Subcutaneous abdominal adipose tissue (tissue), 5 donors: ENCODE results near the gene ARR3.
"Not testable (repeated sequence)": the region's sequence is repeated elsewhere in the genome, so short reads cannot be mapped to it uniquely, and the experiment has no call there.

ENCODE experiments used
- H3K27ac ChIP-seq: one replicate; pipeline ENCODE4 v1.7.0; 2013; ENCODE audit warnings: low read depth, mild to moderate bottlenecking, inconsistent platforms, low read length, moderate library complexity
- H3K27me3 ChIP-seq, 5 donors: one replicate each; pipeline ENCODE4 v1.7.0; 2013; ENCODE audit warnings: low read length in 5 of 5, inconsistent platforms in 1 of 5; ENCODE audit not compliant: control insufficient read depth in 5 of 5, insufficient read depth in 4 of 5
- H3K36me3 ChIP-seq, 5 donors: one replicate each; pipeline ENCODE4 v1.7.0; 2013; ENCODE audit warnings: low read length in 5 of 5; ENCODE audit not compliant: control insufficient read depth in 5 of 5, insufficient read depth in 5 of 5
- H3K4me1 ChIP-seq, 5 donors: one replicate each; pipeline ENCODE4 v1.7.0; 2013; ENCODE audit warnings: low read length in 5 of 5, mild to moderate bottlenecking in 3 of 5, moderate library complexity in 1 of 5; ENCODE audit not compliant: control insufficient read depth in 5 of 5, insufficient read depth in 5 of 5
- H3K4me3 ChIP-seq, 5 donors: one replicate each; pipeline ENCODE4 v1.7.0; 2013; ENCODE audit warnings: low read length in 5 of 5, low read depth in 1 of 5
- H3K9ac ChIP-seq, 5 donors: one replicate each; pipeline ENCODE4 v1.7.0; 2013; ENCODE audit warnings: low read length in 5 of 5, mild to moderate bottlenecking in 4 of 5, moderate library complexity in 3 of 5
- H3K9me3 ChIP-seq, 5 donors: one replicate each; pipeline ENCODE4 v1.7.0; 2013; ENCODE audit warnings: low read length in 5 of 5; ENCODE audit not compliant: control insufficient read depth in 5 of 5
- donor health status: healthy.
- donor health status: healthy.
- donor health status: healthy.
- donor health status: healthy.
- donor health status: healthy.

Gene ARR3

DNA sequence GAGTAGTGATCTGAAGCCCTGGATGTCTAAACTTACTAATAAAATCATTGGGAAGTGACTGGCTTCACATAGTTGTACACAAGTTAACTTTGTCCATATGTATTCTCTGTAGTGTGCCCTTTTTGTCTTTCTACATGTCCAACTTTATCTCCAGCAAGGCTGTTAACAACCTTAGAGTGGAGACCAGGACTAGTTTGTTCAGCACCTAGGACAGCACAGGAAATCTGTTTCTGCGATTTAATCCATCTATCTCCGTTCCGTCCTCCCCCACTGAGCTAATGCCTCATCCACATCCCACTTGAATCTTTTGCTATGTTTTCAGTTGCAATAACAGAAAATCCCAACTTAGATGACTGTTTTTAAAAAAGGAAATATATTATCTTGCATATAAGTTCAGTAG is 3.4 kb upstream of the ARR3 start:
- H3K4me3 ChIP-seq: no peak overlapping the region
- no peaks in the 10 kb centered on the region for H3K36me3 ChIP-seq
- peaks cover 0 to 10% (median 3%) of the 10 kb centered on the region in 5 donors for H3K9me3 ChIP-seq
- no peak overlapping the region for H3K9ac ChIP-seq
- peaks cover 0 to 13% (median 5%) of the 10 kb centered on the region in 5 donors for H3K27me3 ChIP-seq
- H3K4me1 ChIP-seq: no peaks in the 10 kb centered on the region
- no peak overlapping the region for H3K27ac ChIP-seq

DNA sequence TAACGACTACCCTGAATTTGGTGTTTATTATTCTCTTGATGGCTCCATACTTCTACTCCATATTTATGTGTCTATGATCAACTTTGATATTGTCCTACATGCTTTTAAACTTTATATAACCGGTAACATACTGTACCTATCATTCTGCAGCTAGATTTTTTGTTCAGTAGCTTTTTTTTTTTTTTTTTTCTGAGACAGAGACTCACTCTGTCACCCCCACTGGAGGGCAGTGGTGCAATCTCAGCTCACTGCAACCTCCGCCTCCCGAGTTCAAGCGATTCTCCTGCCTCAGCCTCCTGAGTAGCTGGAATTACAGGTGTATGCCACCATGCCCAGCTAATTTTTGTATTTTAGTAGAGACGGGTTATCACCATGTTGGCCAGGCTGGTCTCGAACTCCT is 5.9 kb downstream of the ARR3 start:
- not testable (repeated sequence) for H3K4me3 ChIP-seq, H3K9me3 ChIP-seq
- H3K27me3 ChIP-seq: peaks cover 0 to 19% (median 2%) of the 10 kb centered on the region in 5 donors

DNA sequence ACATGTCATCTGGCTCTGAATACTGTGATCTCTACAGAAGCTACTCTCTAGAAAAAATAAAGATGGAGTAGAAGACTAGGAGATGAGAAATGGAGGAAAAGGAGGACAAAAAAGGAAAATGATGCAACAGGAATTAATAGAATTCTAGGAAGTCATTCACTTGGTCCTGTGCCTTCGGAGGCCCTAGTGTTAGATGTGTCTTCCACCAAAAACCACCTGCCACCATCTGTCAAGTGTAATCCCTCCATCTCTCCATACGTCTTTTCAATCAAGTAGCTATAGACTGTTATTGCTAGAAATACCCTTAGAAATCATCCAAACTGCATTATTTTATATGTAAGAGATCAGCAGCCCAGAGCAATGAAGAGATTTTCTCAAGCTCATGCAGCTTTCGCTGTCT is 10.9 kb downstream of the ARR3 start:
- Histone ChIP-seq H3K27ac (no peak overlapping the region), H3K4me1 (no peaks in the 10 kb centered on the region), H3K4me3 (no peak overlapping the region), H3K9me3 (no peaks in the 10 kb centered on the region), H3K36me3 (peaks cover 0 to 8% (median 0%) of the 10 kb centered on the region in 5 donors), H3K9ac (no peak overlapping the region), H3K27me3 (peaks cover 0 to 19% (median 8%) of the 10 kb centered on the region in 5 donors)

More for the DNA sequence above, 5.9 kb downstream of the ARR3 start:
- H3K9ac ChIP-seq, H3K36me3 ChIP-seq, H3K4me1 ChIP-seq, H3K27ac ChIP-seq: not testable (repeated sequence)

DNA sequence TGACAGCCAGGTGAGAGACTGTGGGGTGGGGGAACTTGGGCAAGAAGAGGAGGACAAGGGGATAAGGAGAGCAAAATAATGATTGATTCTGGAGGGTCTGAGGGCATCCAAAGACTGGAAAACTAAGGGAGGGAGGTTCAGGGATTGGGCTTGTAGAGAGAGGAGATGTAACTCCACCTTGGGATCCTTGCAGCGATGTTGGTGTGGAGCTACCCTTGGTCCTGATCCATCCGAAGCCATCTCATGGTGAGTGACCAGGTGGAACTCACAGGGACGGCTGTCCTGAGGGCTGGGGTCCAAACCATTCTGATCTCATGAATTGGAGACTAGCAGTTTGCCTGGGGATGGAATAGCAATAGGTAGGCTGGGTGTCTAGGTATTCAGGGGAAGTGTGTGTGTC is 12.4 kb downstream of the ARR3 start:
- no peaks in the 10 kb centered on the region for H3K4me1 ChIP-seq
- H3K36me3 ChIP-seq: peaks cover 1 to 16% (median 6%) of the 10 kb centered on the region in 5 donors
- H3K27ac ChIP-seq: no peak overlapping the region
- no peak overlapping the region for H3K9ac ChIP-seq
- H3K4me3 ChIP-seq: no peak overlapping the region
- H3K9me3 ChIP-seq: no peaks in the 10 kb centered on the region
- H3K27me3 ChIP-seq: peaks cover 0 to 22% (median 8%) of the 10 kb centered on the region in 5 donors

GRCh38 chrX:70281951-70282350 is 13.8 kb downstream of the ARR3 start, which contains the start of gene RAB41:
Gene RAB41 (plus strand): TSS chrX:70282172. CDS start chrX:70282218, 46 bp downstream.
- H3K4me1 ChIP-seq: no peaks in the 10 kb centered on the region
- peaks cover 9 to 29% (median 16%) of the 10 kb centered on the region in 5 donors for H3K36me3 ChIP-seq
- peaks cover 0 to 22% (median 8%) of the 10 kb centered on the region in 5 donors for H3K27me3 ChIP-seq
- no peak within 1 kb of the TSS for H3K27ac ChIP-seq
- no peak within 1 kb of the TSS for H3K4me3 ChIP-seq
- no peak within 1 kb of the TSS for H3K9ac ChIP-seq
- no peaks in the 10 kb centered on the region for H3K9me3 ChIP-seq

DNA sequence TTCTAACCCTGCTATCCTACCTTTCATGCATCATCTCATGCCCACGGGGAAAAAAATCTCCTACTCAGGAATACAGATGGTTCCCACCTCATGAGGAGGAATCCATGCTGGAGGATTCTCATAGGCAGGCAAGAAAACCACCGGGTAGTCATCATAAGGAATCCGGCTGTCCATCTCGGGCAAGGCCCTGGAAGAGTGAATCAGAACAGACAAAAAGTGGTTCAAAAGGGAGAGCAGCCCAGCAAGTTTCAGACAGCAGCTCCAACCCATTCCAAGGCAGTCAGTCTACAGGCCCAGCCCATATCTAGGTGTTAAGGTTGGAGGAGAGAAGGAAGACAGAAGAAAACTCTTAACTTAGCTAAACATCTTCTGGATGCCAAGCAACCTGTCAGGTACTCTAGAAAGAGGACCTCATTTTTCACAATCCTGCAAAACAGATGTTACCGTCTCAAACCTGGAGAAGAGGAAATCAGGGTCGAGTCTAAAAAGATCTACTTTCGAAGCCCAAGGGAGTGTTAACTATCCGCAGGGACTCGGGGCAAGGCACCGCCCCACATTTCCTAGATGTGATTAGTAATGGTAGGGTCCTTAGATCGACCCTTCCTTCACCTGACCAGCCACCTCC is 21.1 kb downstream of the ARR3 start:
- H3K4me3 ChIP-seq: peak overlapping the region; percentile 71 to 83 (median 77)
- peaks cover 15 to 32% (median 19%) of the 10 kb centered on the region in 5 donors for H3K36me3 ChIP-seq
- H3K4me1 ChIP-seq: peaks cover 0 to 16% (median 13%) of the 10 kb centered on the region in 5 donors
- peak overlapping the region; percentile 28 for H3K27ac ChIP-seq
- H3K9ac ChIP-seq: peak overlapping the region in 4 of 5 donors; percentile 64 to 81 (median 68)
- peaks cover 0 to 5% (median 3%) of the 10 kb centered on the region in 5 donors for H3K27me3 ChIP-seq
- no peaks in the 10 kb centered on the region for H3K9me3 ChIP-seq

DNA sequence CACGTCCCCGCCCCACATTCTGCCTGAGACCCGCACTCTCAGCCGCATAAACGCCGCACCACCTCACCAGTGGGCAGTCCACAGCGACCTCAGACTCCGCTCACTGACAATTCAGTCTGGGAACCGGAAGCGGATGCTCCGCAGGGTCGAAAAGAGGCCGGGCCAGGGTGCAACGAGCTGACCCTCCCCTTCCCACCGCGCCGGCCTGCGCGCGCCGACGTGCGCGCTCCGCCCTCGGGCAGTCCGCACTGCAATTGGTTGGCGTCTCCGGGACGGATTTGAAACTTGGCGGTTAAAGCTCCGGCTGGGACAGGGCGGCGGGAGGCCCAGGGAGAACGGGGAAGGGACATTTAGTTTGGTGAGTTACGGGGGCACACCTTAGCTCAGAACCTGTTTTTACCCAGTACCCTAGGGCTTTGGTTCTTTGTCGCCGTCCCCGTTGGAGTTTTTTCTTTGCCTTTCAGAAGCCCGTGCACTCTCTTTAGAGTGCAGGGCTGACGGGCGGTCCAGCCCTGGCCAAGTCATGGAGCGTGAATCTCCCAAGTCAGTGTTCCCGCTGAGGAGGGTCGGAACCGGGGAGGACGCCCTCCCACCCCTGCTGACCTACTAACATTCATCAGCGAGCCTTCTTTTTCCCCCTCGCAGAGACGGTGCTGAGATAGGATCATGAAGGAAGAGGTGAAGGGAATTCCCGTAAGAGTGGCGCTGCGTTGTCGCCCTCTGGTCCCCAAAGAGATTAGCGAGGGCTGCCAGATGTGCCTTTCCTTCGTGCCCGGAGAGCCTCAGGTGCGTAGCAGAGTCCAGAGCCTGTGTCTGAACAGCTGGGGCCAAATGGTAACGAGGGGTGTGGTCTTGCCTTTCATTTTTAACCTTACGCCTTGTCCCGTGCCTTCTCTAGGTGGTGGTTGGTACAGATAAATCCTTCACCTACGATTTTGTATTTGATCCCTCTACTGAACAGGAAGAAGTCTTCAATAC is 21.9 kb downstream of the ARR3 start, which contains the start of the genes KIF4A and PDZD11:
TSS of gene KIF4A (plus strand) at position 312 of the 978 bp plus-strand sequence. CDS start at position 667, 355 bp downstream.
TSS of gene PDZD11 (minus strand) at position 135 of the 978 bp plus-strand sequence. CDS start 586 bp downstream, outside the sequence.
- Histone ChIP-seq H3K27ac (peak within 1 kb of the TSS; percentile 28), H3K36me3 (peaks cover 8 to 27% (median 19%) of the 10 kb centered on the region in 5 donors), H3K4me3 (peak within 1 kb of the TSS; percentile 71 to 83 (median 77)), H3K4me1 (peaks cover 0 to 16% (median 13%) of the 10 kb centered on the region in 5 donors), H3K27me3 (peaks cover 0 to 5% (median 3%) of the 10 kb centered on the region in 5 donors), H3K9me3 (no peaks in the 10 kb centered on the region), H3K9ac (peak within 1 kb of the TSS in 4 of 5 donors; percentile 64 to 81 (median 68))

DNA sequence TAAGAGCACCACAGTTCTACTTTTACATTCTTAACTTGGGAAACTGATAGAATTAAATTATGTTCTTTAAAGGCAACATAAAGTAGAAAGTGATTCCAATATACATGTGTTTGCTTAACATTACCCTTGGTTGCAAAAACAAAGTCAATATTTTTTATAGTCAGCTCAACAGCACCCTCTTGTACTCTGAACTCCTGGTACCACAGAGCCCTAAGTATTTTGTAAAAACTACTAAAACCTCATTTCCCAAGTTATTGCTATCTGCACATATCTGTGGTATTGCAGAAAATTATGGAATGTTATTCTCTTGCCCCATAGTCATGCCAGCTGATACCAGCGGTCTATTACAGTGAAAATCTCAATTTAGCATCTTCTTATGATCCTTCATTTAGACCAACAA is 24.7 kb downstream of the ARR3 start:
- Histone ChIP-seq H3K9ac (no peak overlapping the region), H3K27ac (no peak overlapping the region)

GRCh38 chrX:70293621-70294020 is 25.5 kb downstream of the ARR3 start:
- Histone ChIP-seq H3K9me3 (no peaks in the 10 kb centered on the region), H3K36me3 (no peaks in the 10 kb centered on the region), H3K27me3 (peaks cover 0 to 5% (median 2%) of the 10 kb centered on the region in 5 donors), H3K9ac (no peak overlapping the region), H3K4me3 (no peak overlapping the region), H3K27ac (no peak overlapping the region), H3K4me1 (peaks cover 0 to 16% (median 13%) of the 10 kb centered on the region in 5 donors)

More for the DNA sequence above, 24.7 kb downstream of the ARR3 start:
- Histone ChIP-seq H3K9me3 (no peaks in the 10 kb centered on the region), H3K36me3 (peaks cover 0 to 4% (median under 1%) of the 10 kb centered on the region in 5 donors), H3K4me3 (no peak overlapping the region), H3K27me3 (peaks cover 0 to 5% (median 3%) of the 10 kb centered on the region in 5 donors), H3K4me1 (peaks cover 0 to 16% (median 13%) of the 10 kb centered on the region in 5 donors)
